CD4-positive, alpha-beta T cell (primary cell): ENCODE data around the gene FBXL13. TPM values are rescaled to one million over a fixed set of nuclear protein-coding genes. Genes with fewer than 3 reads are reported as not detected.
"Not testable (repeated sequence)": the region's sequence is repeated elsewhere in the genome, so short reads cannot be mapped to it uniquely, and the experiment has no call there.

Experiments
- ATAC-seq: fragments of 200-7000 bp; cut with Tn5 transposase; one replicate; pipeline ENCODE4 v1.10.0; 2022; ENCODE audit warnings: mild to moderate bottlenecking; ENCODE audit not compliant: poor library complexity
- CTCF ChIA-PET: fragments of 350-600 bp; sonication (Branson Sonifier 250); formaldehyde crosslinking; loops from one replicate; lab custom pipeline; 2021; ENCODE audit warnings: antibody characterized with exemption, inconsistent platforms; lab: Charles Lee
- POLR2A ChIA-PET: fragments of 350-600 bp; sonication (Branson Sonifier 250); formaldehyde crosslinking; loops from one replicate; lab custom pipeline; 2021; ENCODE audit warnings: antibody characterized with exemption, inconsistent platforms; lab: Charles Lee
- DNase-seq, 14 experiments: peaks; one replicate each; pipeline ENCODE4 v3.0.0-alpha.2; 2013 to 2020; ENCODE audit warnings: mixed read lengths in 2 of 14
- H3K27ac ChIP-seq, 2 donors: one replicate each; pipeline versions ENCODE4 v1.5.1 to v1.7.0; 2013; ENCODE audit warnings: low read length in 2 of 2, low read depth in 1 of 2, mild to moderate bottlenecking in 1 of 2
- H3K27me3 ChIP-seq, 2 experiments: 1 replicate in 1 of 2; 2 replicates in 1 of 2; pipeline versions ENCODE4 v1.6.1 to v1.7.0; 2013; ENCODE audit warnings: low read length in 2 of 2, control low read depth in 1 of 2, mild to moderate bottlenecking in 1 of 2, moderate library complexity in 1 of 2; ENCODE audit not compliant: insufficient read depth in 2 of 2, control insufficient read depth in 1 of 2
- H3K36me3 ChIP-seq: one replicate; pipeline ENCODE4 v1.6.1; 2013; ENCODE audit warnings: low read length, control low read depth; ENCODE audit not compliant: insufficient read depth
- H3K4me1 ChIP-seq: one replicate; pipeline ENCODE4 v1.6.1; 2013; ENCODE audit warnings: low read length, control low read depth; ENCODE audit not compliant: insufficient read depth
- H3K4me3 ChIP-seq: one replicate; pipeline ENCODE4 v1.5.1; 2013; ENCODE audit warnings: mild to moderate bottlenecking, low read length, moderate library complexity
- H3K9me3 ChIP-seq, 2 experiments: 1 replicate in 1 of 2; 2 replicates in 1 of 2; pipeline versions ENCODE4 v1.6.1 to v1.7.0; 2013; ENCODE audit warnings: low read length in 2 of 2, mild to moderate bottlenecking in 2 of 2, control low read depth in 1 of 2, moderate library complexity in 1 of 2; ENCODE audit not compliant: control insufficient read depth in 1 of 2, insufficient read depth in 1 of 2
- H3K27ac Mint-ChIP-seq: one replicate; pipeline ENCODE4 v1.8.0; 2020; ENCODE audit warnings: mixed read lengths
- H3K27me3 Mint-ChIP-seq: one replicate; pipeline ENCODE4 v1.8.0; 2021; ENCODE audit warnings: mixed read lengths
- H3K36me3 Mint-ChIP-seq: one replicate; pipeline ENCODE4 v1.8.0; 2021; ENCODE audit warnings: low read depth, mixed read lengths
- H3K4me1 Mint-ChIP-seq: one replicate; pipeline ENCODE4 v1.8.0; 2021; ENCODE audit warnings: low read depth, mixed read lengths
- H3K4me3 Mint-ChIP-seq: one replicate; pipeline ENCODE4 v1.8.0; 2020; ENCODE audit warnings: mild to moderate bottlenecking, mixed read lengths
- H3K9me3 Mint-ChIP-seq: one replicate; pipeline ENCODE4 v1.8.0; 2020; ENCODE audit warnings: mixed read lengths
- CTCF ChIP-seq: fragments of 200-600 bp; IDR thresholded peaks from one replicate; pipeline ENCODE4 v1.8.0; 2022; ENCODE audit warnings: antibody characterized with exemption, mild to moderate bottlenecking
- intact Hi-C, 2 experiments: fragments of 100-400 bp; cut with DNase I in 1 of 2; cut with micrococcal nuclease in 1 of 2; formaldehyde crosslinking; loops; one replicate each; pipeline versions ENCODE4 v1.15.1 to v1.9.0; 2023 to 2025; cut with DNase I, micrococcal nuclease
- total RNA-seq, 174 experiments: library from RNA in 2 of 174; stranded (reverse) in 2 of 174; gene quantifications; one replicate each; pipeline ENCODE4 v1.2.3 and lab custom pipeline; 2021 to 2026

The FBXL13 gene
- total RNA-seq, 2 experiments from 2014 or later = 0.89 to 1.4 TPM

GRCh38 chr7:102810916-102811315, 263.7 kb downstream of the FBXL13 start:
- no peak for ATAC-seq
- Histone ChIP-seq H3K9me3 (no peaks in the 10 kb centered on the region), H3K27ac (no peak overlapping the region), H3K4me1 (no peaks in the 10 kb centered on the region), H3K36me3 (no peaks in the 10 kb centered on the region), H3K4me3 (no peak overlapping the region), H3K27me3 (no peaks in the 10 kb centered on the region)
- H3K27ac Mint-ChIP-seq = no peak overlapping the region
- no peaks in the 10 kb centered on the region for H3K4me1 Mint-ChIP-seq
- no peaks in the 10 kb centered on the region for H3K9me3 Mint-ChIP-seq
- no peaks in the 10 kb centered on the region for H3K27me3 Mint-ChIP-seq
- POLR2A ChIA-PET = interaction anchor here (0.6 kb wide), 1 partner anchor 543 kb away, joined by 3 read pairs; no protein-coding TSS in a partner anchor
- intact Hi-C loops = no loop called here
- peaks cover 29% of the 10 kb centered on the region for H3K36me3 Mint-ChIP-seq
- DNase-seq = no peak
- H3K4me3 Mint-ChIP-seq = no peak overlapping the region
- no peak for TF ChIP-seq CTCF
- CTCF ChIA-PET = no interaction called here

- no peak overlapping the region for H3K4me3 Mint-ChIP-seq
- H3K36me3 ChIP-seq = no peaks in the 10 kb centered on the region
- no peak for ATAC-seq
- no peak for DNase-seq
- no peak overlapping the region for H3K4me3 ChIP-seq
- ChIA-PET CTCF (no interaction called here), POLR2A (no interaction called here)
- no peaks in the 10 kb centered on the region for H3K27me3 Mint-ChIP-seq
- H3K9me3 ChIP-seq = no peaks in the 10 kb centered on the region
- no peak overlapping the region for H3K27ac ChIP-seq
- peaks cover 7% of the 10 kb centered on the region for H3K9me3 Mint-ChIP-seq
- H3K27ac Mint-ChIP-seq = no peak overlapping the region
- H3K4me1 ChIP-seq = no peaks in the 10 kb centered on the region
- H3K4me1 Mint-ChIP-seq = no peaks in the 10 kb centered on the region
- no peaks in the 10 kb centered on the region for H3K27me3 ChIP-seq
- intact Hi-C loops = no loop called here
- H3K36me3 Mint-ChIP-seq = peaks cover 19% of the 10 kb centered on the region
- TF ChIP-seq CTCF = no peak
Measured at GRCh38 chr7:102806613-102807012, 268.0 kb downstream of the FBXL13 start.

- H3K27me3 Mint-ChIP-seq, H3K4me1 ChIP-seq, DNase-seq, H3K4me3 ChIP-seq, H3K9me3 Mint-ChIP-seq, POLR2A ChIA-PET, CTCF ChIA-PET, H3K4me1 Mint-ChIP-seq, H3K27me3 ChIP-seq, H3K9me3 ChIP-seq, intact Hi-C loops, H3K27ac Mint-ChIP-seq, H3K36me3 ChIP-seq, H3K27ac ChIP-seq, ATAC-seq, H3K4me3 Mint-ChIP-seq: not testable (repeated sequence)
- peaks cover 28% of the 10 kb centered on the region for H3K36me3 Mint-ChIP-seq
Measured at GRCh38 chr7:102795987-102796595, 278.5 kb downstream of the FBXL13 start.

GRCh38 chr7:102794567-102794966, 280.0 kb downstream of the FBXL13 start:
- H3K4me3 ChIP-seq, H3K4me1 Mint-ChIP-seq, H3K36me3 ChIP-seq, H3K9me3 ChIP-seq, ATAC-seq, intact Hi-C loops, H3K4me1 ChIP-seq, H3K9me3 Mint-ChIP-seq, H3K4me3 Mint-ChIP-seq, CTCF ChIA-PET, H3K27me3 ChIP-seq, H3K27me3 Mint-ChIP-seq, DNase-seq, POLR2A ChIA-PET, H3K27ac Mint-ChIP-seq, H3K27ac ChIP-seq: not testable (repeated sequence)
- H3K36me3 Mint-ChIP-seq = peaks cover 34% of the 10 kb centered on the region

GRCh38 chr7:102791831-102792230, 282.8 kb downstream of the FBXL13 start:
- H3K36me3 Mint-ChIP-seq = peaks cover 35% of the 10 kb centered on the region
- POLR2A ChIA-PET, H3K4me1 Mint-ChIP-seq, intact Hi-C loops, H3K27ac ChIP-seq, H3K4me3 Mint-ChIP-seq, H3K36me3 ChIP-seq, DNase-seq, CTCF ChIA-PET, H3K4me1 ChIP-seq, H3K27ac Mint-ChIP-seq, H3K27me3 ChIP-seq, H3K27me3 Mint-ChIP-seq, H3K9me3 Mint-ChIP-seq, H3K9me3 ChIP-seq, H3K4me3 ChIP-seq, ATAC-seq: not testable (repeated sequence)

- H3K27ac Mint-ChIP-seq, H3K4me1 Mint-ChIP-seq, intact Hi-C loops, ATAC-seq, POLR2A ChIA-PET, H3K9me3 Mint-ChIP-seq, H3K27me3 Mint-ChIP-seq, H3K27ac ChIP-seq, H3K4me1 ChIP-seq, H3K27me3 ChIP-seq, DNase-seq, CTCF ChIA-PET, H3K9me3 ChIP-seq, H3K36me3 ChIP-seq, H3K4me3 ChIP-seq, H3K4me3 Mint-ChIP-seq: not testable (repeated sequence)
- peaks cover 32% of the 10 kb centered on the region for H3K36me3 Mint-ChIP-seq
Measured at GRCh38 chr7:102791367-102791766, 283.2 kb downstream of the FBXL13 start.
